COLO668 (cell line): ENCODE data around the gene PFDN4.
A peak's percentile ranks its signal among the peaks of the same experiment; 100 is the strongest.

Source experiments
- DNase-seq: peaks from one replicate; lab custom pipeline; 2025; ENCODE audit not compliant: unreplicated experiment; lab: John Stamatoyannopoulos, UW

The PFDN4 gene

GRCh38 chr20:54207743-54208547, at the start of gene PFDN4:
Gene PFDN4 (plus strand): TSS chr20:54208087. CDS start chr20:54208101, 14 bp downstream.
- peak; percentile 86 for DNase-seq

- no peak for DNase-seq
Measured at GRCh38 chr20:54158226-54158625, 49.7 kb upstream of the PFDN4 start.

- no peak for DNase-seq
Measured at GRCh38 chr20:54158856-54159418, 49.0 kb upstream of the PFDN4 start.

- DNase-seq = no peak
Measured at GRCh38 chr20:54160065-54161007, 47.6 kb upstream of the PFDN4 start.

- DNase-seq = no peak
Measured at GRCh38 chr20:54161008-54161820, 46.7 kb upstream of the PFDN4 start.

- DNase-seq = no peak
Measured at GRCh38 chr20:54161821-54162149, 46.1 kb upstream of the PFDN4 start.

GRCh38 chr20:54162378-54163009, 45.4 kb upstream of the PFDN4 start:
- DNase-seq = no peak

- no peak for DNase-seq
Measured at GRCh38 chr20:54163402-54163801, 44.5 kb upstream of the PFDN4 start.

GRCh38 chr20:54165014-54165413, 42.9 kb upstream of the PFDN4 start:
- DNase-seq = no peak

GRCh38 chr20:54165803-54166202, 42.1 kb upstream of the PFDN4 start:
- no peak for DNase-seq

- no peak for DNase-seq
Measured at GRCh38 chr20:54166987-54167662, 40.8 kb upstream of the PFDN4 start.

GRCh38 chr20:54167909-54168872, 39.7 kb upstream of the PFDN4 start:
- peak; percentile 49 for DNase-seq

- DNase-seq = no peak
Measured at GRCh38 chr20:54168961-54169862, 38.7 kb upstream of the PFDN4 start.

- DNase-seq = no peak
Measured at GRCh38 chr20:54170026-54170471, 37.8 kb upstream of the PFDN4 start.

- no peak for DNase-seq
Measured at GRCh38 chr20:54170963-54171362, 36.9 kb upstream of the PFDN4 start.

GRCh38 chr20:54172532-54172855, 35.4 kb upstream of the PFDN4 start:
- DNase-seq = no peak

GRCh38 chr20:54172856-54173652, 34.8 kb upstream of the PFDN4 start:
- no peak for DNase-seq
